GM12892 (cell line): Measurements from ENCODE around the gene GATA3.

Experiments used
- DNase-seq: peaks from one replicate; pipeline ENCODE4 v3.0.0; 2011; ENCODE audit not compliant: insufficient read length
- FAIRE-seq: peaks from 2 replicates; lab custom pipeline; 2011; peaks lifted over from hg19 to GRCh38; lab: Jason Lieb, UNC
- POLR2A ChIP-seq: IDR thresholded peaks from 2 replicates; pipeline ENCODE4 v1.6.1; 2011; ENCODE audit warnings: low read depth, low read length, control low read depth
- POLR2AphosphoS5 ChIP-seq: IDR thresholded peaks from 2 replicates; pipeline ENCODE4 v1.6.1; 2011; ENCODE audit warnings: low read depth, low read length, control low read depth
- TAF1 ChIP-seq: IDR thresholded peaks from 2 replicates; pipeline ENCODE4 v1.6.1; 2011; ENCODE audit warnings: low read depth, mild to moderate bottlenecking, control low read depth, low read length, borderline replicate concordance

The GATA3 gene

DNA sequence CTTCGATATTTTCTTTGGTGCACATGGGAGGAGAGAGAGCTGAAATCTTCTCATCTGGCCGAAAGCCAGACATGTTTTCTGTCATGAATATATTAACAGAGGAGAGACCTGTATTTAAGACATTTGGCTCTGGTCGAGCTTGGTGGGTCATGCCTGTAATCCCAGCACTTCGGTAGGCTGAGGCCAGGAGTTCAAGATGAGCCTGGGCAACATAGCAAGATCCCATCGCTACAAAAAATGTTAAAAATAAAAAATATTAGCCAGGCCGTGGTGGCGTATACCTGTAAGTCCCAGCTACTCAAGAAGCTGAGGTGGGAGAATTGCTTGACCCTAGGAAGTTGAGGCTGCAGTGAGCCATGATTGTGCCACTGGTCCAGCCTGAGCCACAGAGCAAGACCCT, 21.9 kb upstream of the GATA3 start:
- TF ChIP-seq TAF1, result no peak
- DNase-seq (no peak), FAIRE-seq (no peak)

DNA sequence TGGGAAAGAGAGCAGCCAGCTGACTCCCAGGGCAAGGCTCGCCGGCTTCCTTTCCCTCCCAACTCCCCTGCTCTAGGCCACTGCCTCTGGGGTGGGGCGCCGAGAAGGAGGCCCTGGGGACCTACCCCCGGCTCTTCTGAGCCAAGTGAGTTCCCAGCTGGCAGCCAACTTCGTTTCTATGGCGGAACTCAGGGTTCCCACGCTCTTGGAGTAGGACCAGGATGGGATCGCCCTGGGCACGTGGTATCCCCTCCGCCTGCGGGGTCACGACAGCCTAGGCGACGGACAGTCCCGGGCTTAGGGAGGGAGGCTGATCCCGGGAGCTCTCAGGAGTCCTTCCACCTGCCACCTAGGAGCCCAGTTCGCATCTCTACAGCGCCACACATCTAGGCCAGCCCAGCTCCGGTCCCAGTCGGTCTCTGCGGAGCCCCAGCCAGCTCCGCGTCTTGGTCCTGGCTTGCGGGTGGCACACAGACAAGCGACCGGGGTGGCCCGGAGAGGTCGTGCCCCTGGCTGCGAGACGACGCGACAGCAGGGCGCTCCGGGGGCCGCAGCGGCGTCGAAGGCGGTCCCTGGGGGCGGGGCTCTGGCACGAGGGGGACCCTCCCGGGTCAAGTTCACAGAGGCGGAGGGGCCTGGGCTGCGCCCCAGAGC, 20.5 kb upstream of the GATA3 start:
- DNase-seq (no peak), FAIRE-seq (no peak)
- TF ChIP-seq POLR2A (no peak), POLR2AphosphoS5 (no peak), TAF1 (no peak)

DNA sequence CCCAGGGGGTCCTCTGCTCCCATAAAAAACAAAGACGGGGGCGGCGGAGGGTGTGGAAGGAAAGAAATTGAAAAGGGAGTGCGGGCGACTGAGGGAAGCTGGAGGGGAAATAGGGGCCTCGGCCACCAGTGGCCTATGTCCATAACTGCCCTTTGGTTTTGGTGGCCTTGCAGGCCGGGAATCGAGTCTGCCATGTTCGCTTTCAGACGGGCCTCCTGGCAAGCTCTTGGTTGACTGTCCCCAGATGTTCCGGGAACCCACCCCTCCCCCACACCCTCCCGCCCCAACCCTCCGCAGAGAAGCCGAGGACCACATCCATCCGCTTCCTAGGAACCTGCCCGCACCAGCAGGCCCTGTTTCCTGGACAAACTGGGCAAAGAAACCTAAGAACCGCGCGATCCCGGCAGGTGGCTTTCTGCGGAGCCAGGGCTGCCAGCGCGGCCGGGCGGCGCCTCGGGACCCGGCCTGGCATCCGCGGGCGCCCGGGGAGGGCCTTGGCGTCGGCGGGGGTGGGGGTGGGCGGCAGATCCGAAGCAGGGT, 20.0 kb upstream of the GATA3 start:
- DNase-seq, result no peak
- no peak for FAIRE-seq
- TF ChIP-seq POLR2AphosphoS5, result no peak
- TF ChIP-seq TAF1, result no peak
- no peak for TF ChIP-seq POLR2A

DNA sequence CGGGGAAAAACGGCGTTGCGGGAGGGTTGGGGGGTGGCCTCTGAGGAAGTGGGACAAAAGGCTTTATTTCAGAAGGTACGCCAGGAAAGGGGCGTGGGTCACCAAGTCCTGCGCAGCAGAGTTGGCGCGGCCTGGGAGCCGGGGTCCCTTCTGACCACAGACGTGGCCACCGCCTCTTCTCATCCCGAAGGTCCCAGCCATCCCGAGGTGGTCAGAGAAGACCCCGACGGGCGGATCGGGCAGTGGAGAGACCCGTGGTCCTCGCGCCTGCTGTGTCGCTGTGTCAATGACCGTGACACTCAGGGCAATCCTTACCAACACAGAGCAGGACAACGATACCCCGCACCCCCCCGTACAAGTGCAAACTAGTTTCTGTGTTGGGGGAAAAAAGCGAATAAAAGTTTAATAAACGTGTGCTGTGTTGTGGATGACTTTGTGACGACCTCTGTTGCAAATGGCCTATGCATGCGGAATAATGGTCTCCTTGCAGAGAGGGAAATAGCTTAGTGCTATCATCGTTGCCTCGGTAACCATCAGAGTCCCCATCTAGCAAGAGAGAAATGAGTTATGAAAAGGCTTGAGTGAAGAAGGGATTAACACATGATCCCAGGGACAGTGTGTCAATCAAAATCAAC, 19.4 kb upstream of the GATA3 start:
- TF ChIP-seq TAF1 (no peak), POLR2AphosphoS5 (no peak), POLR2A (no peak)
- DNase-seq (no peak), FAIRE-seq (no peak)

DNA sequence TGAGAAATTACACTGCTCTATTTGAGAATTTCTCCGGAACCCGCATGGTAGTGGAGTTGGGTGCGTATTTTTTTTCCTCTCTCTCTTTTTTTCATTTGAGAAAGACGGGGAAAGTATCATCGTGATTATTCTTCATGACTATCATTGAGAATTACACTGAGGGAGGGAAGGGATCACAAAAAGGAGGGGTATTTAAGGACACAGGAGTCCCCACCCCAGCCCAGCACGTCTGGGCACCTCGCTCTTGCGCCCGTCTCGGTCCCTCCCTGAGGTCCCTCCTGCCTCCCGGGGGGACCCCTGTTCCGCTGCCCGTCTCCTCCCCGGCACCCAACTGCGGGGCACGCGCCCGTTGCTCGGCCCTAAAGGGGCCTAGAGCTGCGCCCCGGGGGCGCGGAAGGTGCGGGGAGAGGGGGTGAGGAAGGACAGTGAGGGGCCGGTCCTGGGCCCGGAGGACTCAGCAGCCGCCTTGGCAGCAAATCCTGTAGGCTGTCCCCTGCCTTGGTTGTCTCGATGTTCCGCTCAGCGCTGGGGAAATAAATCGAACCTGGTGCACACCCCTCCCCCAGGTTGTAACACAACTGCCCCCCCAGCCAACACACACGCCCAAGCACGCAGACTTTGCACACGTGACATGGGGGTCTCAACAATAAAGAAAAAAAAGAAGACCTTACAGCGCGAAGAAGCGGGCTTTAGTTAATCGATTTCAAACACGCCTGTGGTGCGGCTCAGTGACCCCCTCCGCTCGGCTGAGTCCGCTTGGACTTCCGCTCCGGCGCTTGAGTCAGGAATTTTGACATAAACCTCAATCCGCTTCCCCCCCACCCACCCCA, 18.6 kb upstream of the GATA3 start:
- DNase-seq (no peak), FAIRE-seq (no peak)

DNA sequence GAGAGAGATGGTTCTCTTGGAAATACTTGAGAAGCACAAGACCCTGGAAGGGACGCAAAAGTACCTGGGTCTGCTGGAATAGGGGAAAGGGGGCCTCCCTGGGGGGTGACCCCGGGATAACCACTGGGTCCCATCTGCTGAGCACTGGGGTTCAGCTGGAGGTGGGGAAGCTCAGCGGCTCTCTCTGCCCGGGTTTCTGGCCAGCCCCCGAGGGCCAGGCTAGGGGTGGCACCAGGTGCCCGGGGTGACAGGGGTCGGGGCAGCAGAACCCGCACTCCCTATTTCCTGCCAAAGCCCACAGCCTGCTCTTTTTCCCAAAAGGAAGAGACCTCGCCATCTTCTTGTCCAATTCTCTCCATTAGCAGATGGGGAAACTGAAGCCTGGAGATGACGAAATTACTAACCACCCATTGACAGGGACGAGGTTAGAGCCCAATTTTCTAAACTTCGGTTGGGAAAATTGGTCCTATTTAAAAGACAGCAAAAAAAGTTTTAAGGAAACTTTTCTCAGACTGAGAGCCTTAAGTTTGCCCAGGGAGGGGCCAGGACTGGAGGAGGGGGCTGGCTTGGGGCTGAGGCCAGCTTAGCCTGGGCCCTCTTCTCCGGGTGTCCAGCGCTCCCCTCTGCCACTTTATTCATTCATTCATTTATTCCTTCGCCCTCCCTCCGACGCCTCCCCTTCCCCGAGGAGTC, 17.8 kb upstream of the GATA3 start:
- DNase-seq (no peak), FAIRE-seq (no peak)
- TF ChIP-seq POLR2AphosphoS5 (no peak), POLR2A (no peak), TAF1 (no peak)

More for the DNA sequence above, 18.6 kb upstream of the GATA3 start:
- no peak for TF ChIP-seq TAF1

DNA sequence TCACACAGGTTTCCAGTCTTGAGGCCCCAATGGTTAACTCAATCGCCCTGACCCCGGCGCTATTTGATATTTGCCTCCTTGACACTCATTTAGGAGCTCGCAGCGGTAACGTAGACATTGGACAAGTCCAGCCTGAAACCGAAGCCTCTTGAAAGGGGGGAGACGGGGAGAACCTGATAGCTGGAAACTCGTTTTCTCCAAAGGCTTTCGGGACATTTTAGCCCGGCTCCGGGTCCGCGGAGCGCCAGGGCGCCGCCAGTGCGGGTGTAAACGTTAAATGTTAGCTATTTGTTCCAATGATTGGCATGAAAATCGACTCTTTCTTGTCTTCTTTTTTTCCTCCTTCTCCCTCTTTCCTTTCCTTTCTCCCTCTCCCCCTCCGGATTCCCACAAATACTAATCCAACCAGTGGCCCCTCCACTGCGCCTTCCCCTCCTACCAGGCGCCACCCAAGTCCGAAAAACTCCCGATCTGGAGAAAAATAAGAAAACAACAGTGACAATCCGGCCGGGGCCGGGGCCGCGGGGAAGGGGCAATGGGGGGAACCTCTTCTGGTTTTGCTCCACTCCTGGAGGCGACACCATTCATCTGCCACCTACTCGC, 17.2 kb upstream of the GATA3 start:
- no peak for FAIRE-seq
- TF ChIP-seq TAF1 (no peak), POLR2A (no peak), POLR2AphosphoS5 (no peak)
- no peak for DNase-seq

DNA sequence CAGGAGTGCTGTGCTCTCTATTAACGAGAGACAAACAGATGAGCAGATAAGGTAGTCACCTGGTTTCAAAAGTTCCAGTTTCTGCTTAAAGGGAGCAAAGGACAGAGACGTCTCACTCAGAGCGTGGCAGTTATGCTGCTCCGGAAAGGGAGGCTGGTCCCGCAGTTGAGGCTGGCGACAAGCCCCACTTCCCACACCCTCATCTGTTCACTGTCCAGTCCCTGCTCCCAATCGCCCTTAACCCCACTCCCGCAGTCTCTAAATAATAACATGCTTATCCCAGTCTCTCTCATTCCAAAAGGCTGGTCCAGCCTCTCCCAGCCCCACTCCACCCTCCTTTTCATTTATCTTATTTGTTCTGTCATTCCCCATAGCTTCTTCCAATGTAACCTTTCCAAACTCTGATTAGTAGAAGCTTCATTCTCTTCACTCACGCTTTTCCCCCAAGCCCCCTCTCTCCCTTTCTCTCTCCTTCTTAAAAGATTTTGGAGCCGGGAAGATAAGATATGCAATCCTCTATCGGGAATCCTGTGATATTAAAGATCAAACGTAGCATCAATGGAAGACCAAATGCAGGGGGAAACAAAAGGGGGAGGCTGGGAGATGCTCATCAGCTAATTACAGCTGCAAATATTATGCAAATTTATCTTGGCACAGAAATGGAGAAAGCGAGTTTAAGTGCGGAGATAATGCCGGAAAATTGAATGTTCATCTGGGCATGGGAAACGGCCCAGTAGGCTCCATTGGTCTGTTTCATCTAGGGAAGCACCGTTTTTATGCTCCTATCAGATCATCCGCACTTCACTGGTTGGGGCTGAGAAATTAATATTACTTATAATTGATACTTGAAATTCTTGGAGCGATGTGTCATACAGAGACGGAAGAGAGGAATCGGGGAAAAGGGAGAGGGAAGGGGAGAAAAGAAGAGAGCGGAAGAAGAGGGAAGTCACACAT, 16.3 kb upstream of the GATA3 start:
- DNase-seq (no peak), FAIRE-seq (no peak)
- TF ChIP-seq POLR2AphosphoS5 (no peak), TAF1 (no peak), POLR2A (no peak)

DNA sequence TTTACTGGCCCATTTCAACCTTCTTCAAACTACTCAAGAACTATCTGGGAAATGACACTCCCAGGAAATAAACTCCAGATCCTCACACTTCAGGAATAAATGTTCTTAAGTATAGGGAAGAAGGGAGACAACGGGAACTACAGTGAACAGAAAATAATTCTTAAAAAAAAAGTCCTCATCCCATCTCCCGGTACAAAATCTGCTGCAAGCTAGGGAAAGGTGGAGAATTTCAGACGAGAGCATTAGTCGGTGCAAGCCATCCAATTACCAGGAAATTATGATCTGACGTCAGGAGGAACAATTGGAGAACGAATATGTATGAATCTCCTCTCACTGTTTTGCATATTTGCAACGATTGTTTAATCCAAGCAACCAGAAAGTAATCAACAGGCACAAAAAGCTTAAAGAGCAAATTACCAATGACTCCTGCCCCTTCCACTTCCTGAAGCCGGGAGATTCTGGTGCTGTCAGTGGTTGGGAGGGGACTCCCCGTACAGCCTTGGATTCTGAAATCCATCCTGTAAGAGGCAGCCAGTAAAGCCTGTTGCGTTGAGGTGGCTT, 15.1 kb upstream of the GATA3 start:
- DNase-seq, result no peak
- TF ChIP-seq TAF1 (no peak), POLR2AphosphoS5 (no peak), POLR2A (no peak)
- no peak for FAIRE-seq

DNA sequence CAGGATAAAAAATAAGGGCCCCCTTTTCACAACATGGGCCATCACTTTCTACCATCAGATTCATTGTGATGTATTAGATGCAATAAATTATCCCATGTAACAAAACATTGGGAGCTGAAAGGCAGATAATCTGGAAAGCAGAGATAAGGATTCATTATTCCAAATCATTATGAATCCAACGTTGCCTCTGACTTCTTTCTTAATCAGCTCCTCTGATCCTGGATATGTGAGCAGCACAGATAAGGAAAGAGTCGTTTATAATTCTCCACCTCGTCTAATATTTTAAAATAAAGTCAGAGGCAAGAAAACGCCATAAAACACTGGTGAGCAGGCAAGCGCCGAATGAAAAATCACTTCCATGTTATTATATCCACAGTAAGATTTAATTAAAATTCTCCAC, 13.8 kb upstream of the GATA3 start:
- FAIRE-seq (peak; percentile 17), DNase-seq (no peak)
- TF ChIP-seq POLR2AphosphoS5 (no peak), POLR2A (no peak), TAF1 (no peak)
